RKO (cell line): Measurements from ENCODE around the gene LRRC55.
"Not testable (repeated sequence)": the region's sequence is repeated elsewhere in the genome, so short reads cannot be mapped to it uniquely, and the experiment has no call there.

Experiments
- DNase-seq: peaks from one replicate; pipeline ENCODE4 v3.0.0-alpha.2; 2016; ENCODE audit warnings: low spot score

Gene LRRC55

DNA sequence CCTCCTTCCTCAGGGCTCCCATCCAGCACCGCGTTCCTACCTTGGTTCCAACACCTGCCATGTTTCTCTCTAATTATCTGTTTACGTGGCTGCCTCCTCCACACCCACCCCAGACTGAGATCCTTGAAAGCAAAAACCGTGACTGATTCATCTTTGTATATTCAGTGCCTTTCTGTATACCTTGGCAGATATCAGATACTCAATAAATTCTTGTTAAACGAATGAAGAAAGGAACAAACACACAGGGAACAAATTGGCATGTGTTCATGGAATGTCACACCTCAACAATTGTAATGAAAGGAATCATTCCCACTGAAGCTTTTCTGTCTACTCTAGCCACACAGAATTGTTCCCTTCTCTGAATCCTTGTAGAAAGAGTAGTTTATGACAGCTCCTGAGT is 20.4 kb upstream of the LRRC55 start:
- DNase-seq: no peak

DNA sequence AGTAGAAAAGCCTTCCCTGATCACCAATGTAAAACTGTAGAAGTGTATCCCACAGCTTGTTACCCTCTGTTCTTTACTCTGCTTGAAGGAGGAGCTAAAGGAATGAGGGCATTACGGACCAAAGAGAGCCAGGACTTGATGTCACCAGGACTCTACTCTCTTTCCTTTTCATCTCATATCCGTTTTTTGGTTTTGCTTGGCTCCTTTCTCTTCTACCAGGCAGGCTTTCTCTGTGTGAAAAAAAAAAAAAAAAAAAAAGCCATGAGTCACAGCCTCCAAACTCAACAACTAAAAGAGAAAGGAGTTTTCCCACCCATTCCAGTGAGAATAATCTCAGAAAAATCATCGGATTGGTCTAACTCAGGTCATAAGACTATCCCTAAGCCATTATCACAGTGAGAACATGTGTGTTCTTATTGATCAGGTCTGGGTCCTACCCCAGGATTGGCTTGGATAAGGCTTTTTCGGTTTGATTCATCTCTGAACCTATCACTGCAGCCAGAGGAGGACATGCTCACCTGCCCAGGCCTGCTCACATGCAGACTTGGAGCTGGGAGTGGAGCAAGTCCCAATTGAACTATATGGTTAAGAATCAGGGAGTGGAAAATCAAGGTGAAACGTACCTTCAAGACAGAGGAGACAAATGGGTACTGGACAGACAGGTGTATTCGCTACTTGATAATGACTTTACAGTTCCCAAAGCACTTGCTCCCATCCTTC is 19.4 kb upstream of the LRRC55 start:
- DNase-seq: no peak

DNA sequence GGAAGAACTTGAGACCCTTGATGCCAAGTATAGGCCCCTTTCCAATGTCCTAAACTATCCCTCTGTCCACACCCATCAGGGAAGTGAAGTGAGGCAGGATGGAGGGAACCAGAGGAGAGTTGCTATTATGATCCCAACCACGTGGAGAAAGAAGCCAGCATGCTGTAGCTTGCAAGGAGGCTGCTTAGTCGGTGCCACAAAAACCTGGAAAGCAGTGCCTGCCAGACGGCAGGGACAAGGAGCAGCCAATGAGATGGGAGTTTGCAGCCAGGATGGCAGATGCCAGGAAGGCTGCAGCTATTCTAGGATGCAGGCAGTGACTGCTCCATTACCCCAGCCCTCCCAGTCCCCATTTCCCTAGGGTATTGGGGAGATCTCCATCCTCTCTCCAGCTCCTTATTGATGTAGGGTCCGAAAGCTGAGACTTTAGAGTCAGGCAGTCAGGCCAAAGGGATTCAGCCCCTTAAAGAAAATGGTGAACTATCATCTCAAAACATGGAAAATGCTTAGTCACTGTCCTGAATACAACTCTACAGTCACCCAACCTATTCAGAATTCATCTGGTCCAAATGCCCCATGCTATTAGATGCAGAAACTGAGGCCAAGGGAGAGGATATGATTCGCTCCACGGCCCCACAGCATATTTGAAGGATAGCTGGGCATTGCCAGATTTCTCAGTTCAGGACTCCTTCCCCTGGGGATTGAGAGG is 18.4 kb upstream of the LRRC55 start:
- DNase-seq: no peak

DNA sequence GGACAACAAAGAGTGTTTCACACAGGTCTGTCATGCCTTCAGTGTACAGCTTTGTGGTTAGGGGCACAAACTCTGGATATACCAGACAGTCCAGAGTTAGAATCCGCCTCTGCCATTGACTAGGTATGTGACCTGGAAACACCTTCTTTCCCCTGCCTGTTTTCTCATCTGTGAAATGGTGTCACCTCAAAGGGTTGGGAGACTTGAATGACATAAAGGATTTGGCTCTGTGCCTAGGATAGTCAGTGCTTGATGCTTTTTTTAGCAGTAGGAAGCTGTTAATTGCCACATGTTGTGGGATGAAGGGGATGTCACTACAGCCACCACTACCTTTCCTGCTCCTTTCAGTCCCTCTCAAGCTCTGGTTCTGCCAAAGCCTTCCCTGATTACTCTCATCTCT is 17.4 kb upstream of the LRRC55 start:
- DNase-seq: no peak

DNA sequence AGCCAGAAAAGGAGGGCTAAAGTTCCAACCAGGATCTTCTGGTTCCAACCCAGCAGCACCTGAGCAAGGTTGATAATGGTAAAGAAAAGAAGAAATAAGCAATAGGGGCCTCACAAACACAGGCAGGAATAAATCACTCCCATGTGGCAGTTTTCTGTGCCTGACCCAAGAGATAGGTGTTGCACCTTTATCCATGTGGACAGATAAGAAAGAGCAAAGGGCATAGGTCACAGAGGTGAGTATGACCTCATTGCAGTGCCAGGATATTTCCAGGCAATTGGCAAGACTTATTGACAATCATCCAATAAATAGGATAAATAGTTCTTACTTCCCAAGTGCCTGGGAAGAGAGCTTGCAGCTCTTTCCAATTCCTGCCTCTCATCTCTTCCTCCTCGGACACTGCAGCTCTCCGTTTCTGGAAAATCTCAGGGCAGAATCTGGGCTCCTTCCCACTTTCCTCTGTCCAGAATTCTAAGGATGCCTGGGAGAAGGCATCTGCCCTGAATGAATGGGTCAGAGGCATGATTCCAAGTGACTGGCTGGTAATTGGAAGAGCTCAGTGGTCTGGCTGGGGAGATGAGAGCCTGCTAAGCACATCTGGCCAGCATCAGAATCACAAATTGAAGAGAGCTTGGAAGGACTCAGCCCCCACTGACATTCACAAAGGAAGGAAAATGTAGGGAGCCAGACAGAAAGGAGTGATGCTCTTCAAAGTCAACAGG is 14.5 kb upstream of the LRRC55 start:
- no peak for DNase-seq

DNA sequence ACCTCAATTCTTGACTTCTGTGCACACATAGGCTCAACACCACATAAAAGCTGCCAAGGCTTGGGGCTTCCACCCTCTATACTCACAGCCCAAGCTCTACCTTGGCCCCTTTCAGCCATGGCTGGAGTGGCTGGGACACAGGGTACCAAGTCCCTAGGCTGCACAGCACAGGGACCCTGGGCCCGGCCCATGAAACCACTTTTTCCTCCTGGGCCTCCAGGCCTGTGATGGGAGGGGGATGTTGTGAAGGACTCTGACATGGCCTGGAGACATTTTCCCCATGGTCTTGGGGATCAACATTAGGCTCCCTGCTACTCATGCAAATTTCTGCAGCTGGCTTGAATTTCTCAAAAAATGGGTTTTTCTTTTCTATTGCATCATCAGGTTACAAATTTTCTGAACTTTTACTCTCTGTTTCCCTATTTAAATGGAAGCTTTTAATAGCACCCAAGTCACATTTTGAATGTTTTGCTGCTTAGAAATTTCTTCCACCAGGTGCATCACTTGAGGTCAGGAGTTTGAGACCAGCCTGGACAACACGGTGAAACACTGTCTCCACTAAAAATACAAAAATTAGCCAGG is 11.9 kb upstream of the LRRC55 start:
- not testable (repeated sequence) for DNase-seq

DNA sequence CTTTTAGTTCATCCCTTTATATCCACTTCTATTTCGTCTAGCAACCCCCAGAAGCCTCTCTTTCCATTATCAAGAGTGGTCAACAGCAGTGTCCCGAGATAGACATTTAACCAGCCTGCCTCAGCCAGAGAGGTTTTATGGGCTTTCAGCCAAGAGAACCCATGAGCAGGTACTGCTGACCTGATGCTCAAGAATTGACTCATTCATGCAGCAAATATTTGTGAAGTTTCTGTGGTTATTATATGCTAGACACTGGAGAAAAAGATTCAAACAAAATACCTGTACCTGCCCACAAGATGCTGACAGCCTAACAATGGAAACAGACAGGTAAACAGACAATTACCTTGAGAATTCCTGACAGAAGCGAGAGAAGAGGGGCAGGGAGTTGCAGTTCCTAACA is 9.7 kb upstream of the LRRC55 start:
- no peak for DNase-seq

DNA sequence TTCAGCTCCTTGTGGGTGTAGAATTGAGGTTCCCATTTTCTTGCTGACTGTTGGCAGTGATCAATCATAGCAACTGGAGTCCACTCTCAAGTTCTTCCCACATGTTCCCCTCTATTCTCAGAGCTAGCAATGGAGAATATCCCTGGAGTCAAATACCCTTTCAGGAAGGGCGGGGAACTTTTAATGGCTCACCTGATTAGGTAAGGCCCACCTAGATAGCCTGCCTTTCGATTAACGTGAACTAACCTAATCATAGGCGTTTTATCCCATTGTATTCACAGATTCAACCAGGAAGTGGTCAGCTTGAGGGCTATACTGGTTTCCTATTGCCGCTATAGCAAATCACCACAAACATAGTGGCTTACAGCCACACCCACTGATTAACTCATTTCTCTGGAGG is 7.1 kb upstream of the LRRC55 start:
- no peak for DNase-seq

DNA sequence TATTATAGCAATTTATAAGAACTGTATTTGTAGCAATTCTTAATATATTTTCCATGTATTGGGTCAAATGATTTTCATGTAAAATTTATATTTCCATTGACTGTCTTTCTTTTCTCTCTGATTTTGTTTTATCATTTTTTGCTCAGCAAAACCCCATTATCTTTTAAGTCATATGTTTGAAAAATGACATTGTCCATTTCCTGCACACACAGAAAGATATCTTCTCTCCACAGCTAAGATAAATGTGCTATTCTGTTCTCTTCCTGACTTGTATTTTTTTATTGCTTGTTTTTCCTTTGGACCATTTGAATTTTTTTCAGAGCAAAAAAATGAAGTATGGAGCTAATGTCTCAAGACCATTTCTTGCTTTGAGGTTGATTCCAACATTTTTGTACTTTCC is 6.3 kb upstream of the LRRC55 start:
- DNase-seq: no peak

DNA sequence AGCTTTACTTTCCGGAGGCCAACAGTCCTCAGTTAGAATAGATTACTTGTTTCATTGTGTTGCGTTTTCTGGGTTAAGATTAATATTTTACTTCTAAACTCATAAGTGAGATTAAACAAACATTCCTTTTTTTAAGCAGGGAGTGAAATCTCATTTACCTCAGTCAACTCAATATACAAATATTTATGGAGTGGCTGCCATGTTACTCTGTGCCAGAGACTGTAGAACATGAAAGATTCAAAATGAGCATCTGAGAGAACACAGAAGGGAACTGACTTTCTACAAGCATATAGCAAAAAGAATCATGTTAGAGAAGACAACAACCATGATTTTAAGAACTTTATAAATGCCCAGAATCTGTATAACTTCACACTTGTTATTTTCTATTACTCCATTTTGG is 3.4 kb upstream of the LRRC55 start:
- no peak for DNase-seq

DNA sequence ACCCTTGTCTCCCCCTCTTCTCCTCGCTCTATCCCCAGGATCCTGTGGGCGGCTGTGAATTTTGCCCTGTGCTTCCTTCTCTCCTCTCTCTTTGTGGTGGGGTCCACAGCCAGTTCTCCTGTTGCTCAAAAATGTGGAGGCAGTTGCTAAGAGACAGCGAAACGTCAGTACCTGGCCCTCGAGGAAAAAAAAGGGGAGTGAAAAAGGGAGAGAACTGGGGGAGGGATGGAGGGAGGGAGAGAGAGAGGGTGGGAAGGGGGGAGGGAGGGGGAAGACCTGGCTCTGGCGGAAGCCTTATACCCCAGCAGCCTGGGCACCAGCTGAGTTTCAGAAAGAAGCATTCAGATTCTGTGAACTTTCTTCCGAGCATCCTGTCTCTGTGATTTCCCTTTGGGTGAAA is 2.1 kb upstream of the LRRC55 start:
- DNase-seq: no peak

DNA sequence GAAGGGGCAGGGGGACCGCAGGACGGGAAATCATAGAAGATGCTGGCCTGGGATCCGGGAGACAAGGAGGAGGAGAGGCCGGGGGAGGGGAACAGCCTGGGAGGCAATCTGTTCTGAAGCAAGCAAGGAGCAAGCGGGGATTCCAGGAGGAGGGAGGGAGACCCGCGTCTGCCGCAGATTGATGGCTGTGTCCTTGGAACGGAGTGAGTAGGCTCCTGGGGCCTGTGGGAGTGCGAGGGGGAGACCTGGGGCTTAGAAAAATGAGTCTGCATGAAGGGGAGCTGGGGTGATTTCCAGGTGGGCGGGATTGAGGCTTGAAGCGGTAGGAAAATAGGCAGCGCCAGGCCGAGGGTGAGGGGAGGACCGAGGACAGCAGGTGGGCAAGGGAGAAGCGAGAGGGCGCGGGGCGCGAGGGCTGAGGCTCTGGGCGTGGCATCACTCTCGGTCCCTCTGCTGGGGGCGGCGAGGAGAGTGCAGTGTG is 1.6 kb upstream of the LRRC55 start:
- DNase-seq: no peak

DNA sequence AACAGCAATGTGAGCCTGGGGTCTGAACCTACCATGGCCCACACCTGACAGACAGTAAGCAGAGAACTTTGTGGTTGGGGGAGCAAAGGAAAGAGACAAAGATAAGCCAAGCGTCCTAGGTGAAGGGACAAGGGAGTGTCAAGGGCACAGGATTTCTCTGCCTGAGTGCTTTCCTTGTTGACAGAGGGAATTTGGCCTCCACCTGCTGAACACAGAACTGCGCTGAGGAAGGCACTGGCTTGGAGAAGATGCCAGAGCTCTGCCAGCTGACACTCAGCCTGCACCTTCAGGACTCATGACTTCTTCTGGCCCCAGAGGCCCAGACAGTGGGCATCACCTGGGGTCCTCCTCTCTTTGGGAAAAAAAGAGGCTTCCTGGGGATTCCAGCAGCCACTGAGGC is 789 bp upstream of the LRRC55 start:
- DNase-seq: no peak

DNA sequence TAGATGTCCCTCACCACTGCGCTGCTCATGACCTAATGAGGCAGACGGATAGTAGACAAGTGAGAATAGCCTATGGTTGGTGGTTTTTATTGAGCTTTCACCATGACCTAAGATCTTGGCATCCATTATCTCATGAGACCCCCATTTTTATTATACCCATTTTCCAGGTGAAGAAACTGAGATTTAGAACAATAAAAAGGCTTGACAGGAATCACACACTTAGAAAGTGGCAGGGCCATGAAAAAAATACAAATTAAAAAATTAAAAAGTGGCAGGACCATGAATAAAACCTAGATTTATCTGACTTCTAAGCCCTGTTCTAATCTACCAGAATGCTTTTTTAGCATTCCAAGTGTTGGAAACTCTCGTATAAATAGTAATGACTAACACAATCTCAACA is 1.1 kb downstream of the LRRC55 start:
- no peak for DNase-seq

DNA sequence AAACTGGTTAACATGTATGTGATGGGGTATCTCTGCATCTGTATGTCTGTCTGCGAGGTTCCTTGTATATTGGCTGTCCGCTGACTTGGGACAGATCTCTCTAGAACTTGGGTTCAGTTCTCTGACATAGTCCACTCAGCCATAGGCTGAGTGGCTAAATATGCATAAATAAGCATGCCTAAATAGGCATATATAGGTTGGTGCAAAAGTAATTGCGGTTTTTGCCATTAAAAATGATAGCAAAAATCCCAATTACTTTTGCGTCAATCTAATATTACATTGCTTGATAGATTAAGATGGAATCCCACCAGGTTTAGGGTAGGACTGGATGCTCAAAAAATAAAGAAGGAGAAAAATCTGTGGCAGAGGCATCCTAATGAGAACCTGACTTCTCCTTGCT is 8.8 kb downstream of the LRRC55 start:
- no peak for DNase-seq

DNA sequence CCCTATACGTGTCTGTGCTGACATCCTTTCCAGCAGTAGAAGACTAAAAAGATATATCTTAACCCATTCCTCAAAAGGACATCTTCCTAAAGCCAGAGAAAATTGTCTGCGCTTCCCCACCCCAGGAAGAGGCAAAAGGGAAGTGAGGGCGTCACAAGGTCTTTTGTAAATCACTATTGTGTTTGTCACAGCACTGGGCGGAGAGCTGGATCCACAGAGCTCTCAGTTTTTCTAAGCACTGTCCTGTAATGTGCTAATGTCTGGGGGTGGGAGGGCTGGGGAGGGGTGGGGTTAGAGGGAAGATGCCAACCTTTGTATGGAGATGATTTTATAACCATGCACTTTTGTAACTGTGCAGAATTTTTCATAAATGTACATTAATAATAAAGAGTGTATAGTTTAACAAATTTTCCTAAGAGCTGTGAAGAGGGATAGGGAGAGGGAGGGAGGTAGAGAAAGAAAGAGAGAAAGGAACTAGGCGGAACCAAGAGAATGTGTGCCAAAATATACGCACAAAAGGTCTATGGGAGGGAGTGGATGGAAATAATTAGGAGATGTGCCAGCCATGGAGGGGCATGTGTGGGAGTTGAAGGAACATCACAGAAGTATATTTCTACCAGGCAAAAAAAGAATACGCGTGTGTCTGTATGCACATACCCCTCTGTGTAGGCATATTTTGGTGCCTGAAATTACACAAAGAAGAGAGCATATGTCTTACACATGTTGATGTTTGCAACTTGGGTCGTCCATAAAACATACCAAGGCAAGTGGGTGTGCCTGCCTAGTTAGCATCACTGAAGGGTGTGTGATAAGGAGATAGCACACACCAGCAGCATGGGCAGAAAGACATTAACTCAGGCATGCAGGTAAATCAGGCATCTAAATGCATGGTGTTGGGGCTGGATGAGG is 9.8 kb downstream of the LRRC55 start:
- no peak for DNase-seq

DNA sequence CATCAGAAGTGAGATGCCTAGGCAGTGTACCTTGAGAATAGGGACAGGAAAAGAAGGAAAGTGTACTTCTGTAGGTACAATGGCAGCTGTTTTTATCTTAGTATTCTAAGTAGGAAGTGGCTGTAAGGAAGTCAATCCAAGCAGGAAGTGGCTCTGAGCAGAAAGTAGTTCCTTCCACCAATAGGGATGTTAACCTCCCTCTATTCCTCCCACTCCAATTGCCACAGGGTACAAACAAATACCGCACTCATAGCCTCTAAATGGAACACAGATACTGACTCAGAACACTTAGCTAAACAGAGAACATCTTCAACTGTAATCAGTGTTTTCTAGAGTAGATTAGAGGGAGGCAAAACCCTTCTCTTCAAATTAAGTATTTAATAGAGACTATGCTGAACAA is 10.6 kb downstream of the LRRC55 start:
- no peak for DNase-seq

DNA sequence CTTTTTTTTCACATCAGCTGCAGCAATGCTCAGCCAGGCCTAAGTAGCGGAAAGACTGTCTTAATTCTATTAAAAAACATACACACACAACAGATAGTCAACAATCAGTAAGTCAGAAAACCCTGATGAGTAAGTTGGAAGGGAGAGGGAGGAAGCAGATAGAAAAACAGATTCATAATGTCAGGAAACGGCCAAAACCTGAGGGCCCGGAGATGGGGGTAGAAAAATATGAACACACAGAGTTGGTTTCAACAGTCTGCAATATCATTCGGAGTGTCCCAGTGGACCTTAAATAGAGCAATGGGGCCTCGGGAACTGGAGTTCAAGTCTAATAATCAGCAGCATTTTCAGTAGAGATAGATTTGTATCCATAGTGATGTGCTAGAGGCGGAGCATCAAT is 14.8 kb downstream of the LRRC55 start:
- no peak for DNase-seq

DNA sequence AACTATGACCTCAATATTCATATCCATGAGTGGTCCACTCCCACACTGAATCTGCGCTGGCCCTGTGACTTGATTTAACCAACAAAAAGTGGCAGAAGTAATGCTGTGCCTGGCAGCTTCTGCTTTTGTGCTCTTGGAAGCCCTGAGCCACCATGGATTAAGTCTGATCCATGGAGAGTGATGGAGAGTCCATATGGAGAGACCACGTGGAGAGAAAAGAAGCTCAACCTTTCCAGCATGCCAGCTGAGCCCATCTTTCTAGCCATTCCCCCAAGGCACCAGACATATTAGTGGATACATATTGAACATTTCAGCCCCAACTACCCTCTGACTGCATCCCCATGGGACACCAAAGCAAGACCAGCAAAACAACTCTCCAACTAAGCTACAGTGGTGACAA is 16.0 kb downstream of the LRRC55 start:
- no peak for DNase-seq

DNA sequence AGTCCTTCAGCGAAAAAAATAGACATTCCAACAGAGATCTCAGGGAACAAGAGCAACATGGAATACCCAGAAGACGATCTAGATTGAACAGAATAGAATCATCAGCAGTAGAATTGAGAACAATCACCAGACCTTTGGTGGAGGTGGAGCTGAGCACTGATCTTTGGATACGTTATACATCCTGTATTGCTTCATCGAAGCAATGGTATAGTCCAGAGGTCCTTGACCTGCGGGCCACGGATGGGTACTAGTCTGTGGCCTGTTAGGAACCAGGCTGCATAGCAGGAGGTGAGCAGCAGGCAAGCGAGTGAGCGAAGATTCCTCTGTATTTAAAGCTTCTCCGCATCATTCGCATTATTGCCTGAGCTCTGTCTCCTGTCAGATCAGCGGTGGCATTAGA is 17.6 kb downstream of the LRRC55 start:
- DNase-seq: no peak

DNA sequence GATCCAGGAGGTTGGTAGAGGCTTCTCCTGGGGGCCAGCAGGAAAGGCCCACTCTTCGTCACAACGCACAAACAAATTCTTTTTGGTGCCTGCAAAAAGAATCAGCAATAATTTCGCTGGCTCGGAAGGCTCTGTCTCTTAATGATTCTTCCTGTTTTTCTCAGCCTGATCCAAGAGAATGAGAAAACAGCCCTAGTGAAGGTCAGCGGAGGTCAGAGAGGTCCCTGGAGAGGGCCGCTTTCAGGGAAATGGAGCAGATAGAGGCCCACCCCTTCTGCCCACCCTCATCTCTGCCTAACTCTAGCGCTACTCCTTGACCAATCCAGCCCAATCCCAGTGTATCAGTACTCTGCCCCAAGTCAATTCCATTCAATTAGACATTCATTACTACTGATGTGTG is 19.2 kb downstream of the LRRC55 start:
- no peak for DNase-seq

DNA sequence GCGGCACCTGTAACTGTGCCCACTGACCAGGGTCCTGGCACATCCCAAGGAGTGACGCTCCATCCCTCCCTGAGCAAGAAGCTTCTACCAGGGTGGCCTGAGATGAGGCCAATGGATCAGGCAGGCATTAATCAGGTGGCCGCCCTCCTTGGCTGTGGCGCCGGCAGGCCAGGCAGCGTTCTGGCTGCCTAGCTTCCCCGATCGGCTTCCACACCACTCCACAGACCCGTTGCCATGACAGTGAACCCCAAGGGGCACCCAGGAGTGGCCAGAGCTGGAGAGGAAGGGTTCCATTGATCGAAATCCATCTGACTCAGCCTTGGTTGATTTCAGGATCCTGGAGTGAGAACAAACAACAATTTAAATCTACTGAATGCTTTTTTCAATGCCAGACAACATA is 20.5 kb downstream of the LRRC55 start:
- DNase-seq: no peak
